Midbrain (tissue), 1 donor: Measurements from ENCODE around the gene STK4.

Experiments
- DNase-seq: peaks from one replicate; lab custom pipeline; 2025; lab: John Stamatoyannopoulos, UW

Gene STK4

GRCh38 chr20:44954211-44954610 is 12.1 kb upstream of the STK4 start:
- no peak for DNase-seq

DNA sequence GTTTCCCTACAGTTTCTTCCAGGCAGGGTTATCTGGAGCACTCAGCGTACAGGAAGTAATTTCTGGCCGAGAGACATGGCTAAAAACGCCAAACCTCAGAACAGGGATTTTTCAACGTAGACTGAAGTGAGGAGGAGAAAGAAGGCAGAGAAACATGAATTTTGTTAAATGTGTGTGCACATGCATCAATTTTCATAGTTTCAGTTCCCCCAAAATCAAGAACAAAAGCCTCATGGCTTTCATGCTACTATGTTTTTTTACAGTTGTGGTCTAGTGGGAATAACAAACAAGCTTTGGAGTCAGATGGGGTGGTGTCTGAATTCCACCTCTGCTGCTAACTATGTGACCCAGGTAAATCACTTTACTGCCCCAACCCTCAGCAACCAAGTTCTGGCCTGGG is 11.0 kb upstream of the STK4 start:
- no peak for DNase-seq

DNA sequence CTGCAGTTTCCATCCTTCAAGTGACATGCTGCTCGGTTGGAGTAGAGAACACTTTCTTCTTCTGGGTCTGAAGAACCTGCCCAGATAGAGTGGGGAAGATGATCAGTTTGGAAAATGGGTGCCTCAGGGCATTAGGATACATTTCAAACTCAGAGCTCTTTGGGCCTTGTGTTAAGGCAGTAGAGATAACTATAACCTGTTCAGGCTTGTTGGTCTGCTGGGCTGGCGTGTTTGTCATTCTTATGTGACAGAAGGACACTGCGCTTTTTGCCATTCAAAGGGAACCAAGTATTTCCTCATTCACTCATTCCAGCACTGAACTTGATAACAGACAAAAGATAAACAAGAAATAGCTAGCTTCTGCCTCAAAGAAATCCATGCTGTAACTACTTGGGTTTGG is 9.9 kb upstream of the STK4 start:
- no peak for DNase-seq

- DNase-seq = no peak
Measured at GRCh38 chr20:44958276-44958675, 8.0 kb upstream of the STK4 start.

- DNase-seq = no peak
Measured at GRCh38 chr20:44959082-44959637, 7.2 kb upstream of the STK4 start.

GRCh38 chr20:44959638-44960102 is 6.6 kb upstream of the STK4 start:
- peak; percentile 14 for DNase-seq

- peak; percentile 92 for DNase-seq
Measured at GRCh38 chr20:44960103-44960852, 6.0 kb upstream of the STK4 start, which contains the start of gene TOMM34. TOMM34 (minus strand) TSS chr20:44960397; CDS start chr20:44960333, 64 bp downstream.

DNA sequence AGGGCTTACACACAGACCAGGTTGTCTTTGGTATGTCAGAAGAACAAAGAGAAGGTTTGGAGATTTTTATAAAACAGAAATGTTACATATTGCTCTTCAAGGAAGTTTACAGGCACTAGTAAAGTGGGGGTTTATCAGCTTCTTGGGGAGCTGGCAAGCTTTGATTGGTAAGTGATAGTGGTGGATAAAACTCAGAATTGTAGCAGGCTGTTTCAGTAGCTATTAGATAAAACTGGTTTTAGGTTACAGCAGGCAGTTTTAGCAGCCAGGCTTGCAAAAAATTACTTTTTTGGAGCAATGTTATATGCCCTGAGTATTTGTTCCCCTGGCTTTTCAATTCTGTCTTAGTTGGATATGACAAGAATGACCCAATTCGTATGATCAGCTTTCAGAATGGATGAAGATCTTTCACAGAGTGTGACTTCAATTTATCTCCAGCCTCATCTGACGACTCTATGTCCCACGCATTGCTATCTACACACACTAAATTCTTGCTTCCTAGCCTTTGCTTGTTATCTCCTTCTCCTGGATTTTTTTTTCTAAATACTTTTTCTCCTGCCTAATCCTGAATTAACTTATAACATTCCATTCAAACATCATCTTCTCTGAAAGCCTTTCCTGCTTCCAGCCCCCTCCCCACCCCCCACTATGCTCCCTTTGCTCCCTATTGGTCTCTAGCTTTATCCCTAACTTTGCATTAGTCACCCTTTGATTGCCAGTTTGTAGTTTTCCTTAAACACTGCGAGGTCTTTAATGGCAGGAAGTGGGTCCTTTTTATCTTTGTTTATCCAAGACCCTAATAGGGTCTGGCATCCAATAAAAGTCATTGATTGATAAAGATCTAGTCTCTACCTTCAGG is 5.1 kb upstream of the STK4 start:
- DNase-seq = no peak

- no peak for DNase-seq
Measured at GRCh38 chr20:44961870-44962267, 4.4 kb upstream of the STK4 start.

GRCh38 chr20:44962483-44962882 is 3.8 kb upstream of the STK4 start:
- DNase-seq = no peak

GRCh38 chr20:44963325-44964215 is 2.7 kb upstream of the STK4 start:
- DNase-seq = no peak

GRCh38 chr20:44965651-44966029 is 672 bp upstream of the STK4 start:
- DNase-seq = no peak

DNA sequence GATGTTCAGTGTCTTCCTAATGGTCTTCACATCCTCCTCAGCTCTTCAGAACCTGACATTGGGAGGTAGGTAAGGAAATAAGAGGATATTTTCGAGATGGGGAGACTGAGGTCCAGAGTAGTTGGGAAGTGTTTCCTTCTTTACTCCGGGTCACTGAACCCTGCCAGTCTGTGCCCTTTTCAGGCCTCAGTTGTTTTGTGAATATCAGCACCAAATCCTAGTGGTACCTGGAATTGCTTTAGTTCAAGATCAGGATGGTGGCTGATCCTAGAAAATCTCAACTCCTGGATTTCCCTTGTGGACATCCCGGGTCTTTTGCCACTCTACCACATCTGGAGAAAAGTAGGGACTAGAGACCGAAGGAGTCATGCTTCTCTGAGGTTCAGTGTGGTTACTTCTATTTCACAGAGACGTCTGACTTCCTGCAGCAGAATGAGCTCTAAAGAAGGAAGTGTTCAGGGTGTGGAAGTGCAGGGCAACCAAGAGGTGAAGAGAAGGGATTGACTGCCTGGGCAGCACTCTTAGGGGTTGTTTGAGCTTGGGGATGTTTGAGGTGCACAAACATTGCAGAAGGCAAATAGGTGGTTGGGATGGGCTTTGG is 995 bp downstream of the STK4 start:
- DNase-seq = no peak

DNA sequence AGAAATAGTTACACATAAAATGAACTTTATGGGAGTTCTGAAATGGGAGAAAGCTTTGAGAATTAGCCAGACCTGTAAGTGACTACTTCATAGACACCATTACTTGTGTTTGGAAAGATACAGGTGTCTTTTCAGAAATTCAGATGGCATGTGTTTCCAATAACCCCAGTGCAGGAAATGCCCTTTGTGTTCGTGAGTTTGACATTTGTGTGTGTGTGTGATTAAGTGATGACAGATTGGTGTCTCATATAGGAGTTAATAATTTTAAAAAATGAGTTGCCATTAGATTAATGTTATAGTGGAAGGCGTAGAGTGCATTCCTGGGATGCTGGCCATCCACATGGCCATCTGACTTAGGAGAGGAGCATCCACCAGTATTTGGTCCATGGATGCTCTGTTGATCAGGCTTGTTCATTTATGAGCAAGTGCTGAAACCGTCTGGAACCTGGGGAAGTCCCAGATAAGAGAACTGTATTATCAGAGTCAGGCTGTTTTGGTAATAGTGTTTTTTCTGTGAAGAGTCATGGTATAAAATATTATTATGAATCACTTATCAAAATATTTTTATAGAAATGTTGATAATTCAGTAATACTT is 3.1 kb downstream of the STK4 start:
- DNase-seq = no peak

DNA sequence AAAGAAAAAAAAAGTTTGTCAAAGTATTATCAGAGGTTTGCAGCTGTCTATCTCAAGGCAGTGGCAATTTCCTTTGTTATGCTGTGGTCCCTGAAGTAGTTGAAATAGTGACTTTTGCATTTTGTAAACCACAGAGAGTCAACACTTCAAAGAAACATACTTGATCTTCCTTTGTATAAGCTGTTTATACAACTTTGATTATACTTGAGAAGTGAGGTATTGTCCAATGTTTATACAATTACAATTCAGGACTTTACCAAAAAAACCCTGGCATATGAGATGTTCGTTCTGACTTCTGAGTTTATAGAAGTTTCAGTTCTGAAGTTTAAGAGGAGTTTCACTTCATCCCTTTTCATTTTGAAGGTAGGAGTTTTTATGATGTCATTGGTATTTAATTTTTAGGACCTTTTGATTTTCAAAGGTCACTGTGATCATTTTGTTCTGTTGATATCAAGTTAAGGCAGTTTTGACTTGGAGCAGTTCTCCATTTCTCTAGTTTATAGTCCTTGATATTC is 4.0 kb downstream of the STK4 start:
- DNase-seq = no peak

- DNase-seq = no peak
Measured at GRCh38 chr20:44973053-44973452, 6.7 kb downstream of the STK4 start.

GRCh38 chr20:44976698-44977097 is 10.4 kb downstream of the STK4 start:
- DNase-seq = no peak

GRCh38 chr20:44979090-44979621 is 12.8 kb downstream of the STK4 start:
- peak; percentile 21 for DNase-seq

GRCh38 chr20:44981736-44982406 is 15.6 kb downstream of the STK4 start:
- no peak for DNase-seq
